Measurements from ENCODE around the gene RAB10. TPM values are rescaled to one million over a fixed set of nuclear protein-coding genes. Genes with fewer than 3 reads are reported as not detected.

Gene RAB10
- polyA plus RNA-seq, 1 donor (not counting 4 experiments of a cell fraction or from before 2014, with no cell fraction given): 252 TPM

DNA sequence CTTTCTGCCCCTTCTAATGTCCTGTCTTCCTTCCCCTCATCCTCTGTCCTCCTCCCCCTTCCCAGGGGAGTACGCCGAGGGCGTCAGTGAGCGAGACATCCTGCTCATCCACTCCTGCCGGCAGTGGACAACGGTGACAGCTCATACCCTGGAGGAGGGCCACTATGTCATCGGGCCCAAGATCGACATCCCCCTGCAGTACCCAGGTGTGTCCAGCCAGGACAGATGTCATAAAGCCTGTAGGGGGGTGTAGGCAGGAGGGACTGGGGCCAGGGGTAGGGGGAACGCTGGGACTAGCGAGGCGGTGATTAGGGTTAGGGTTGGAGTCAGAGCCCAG is 142.4 kb downstream of the RAB10 start:
- no peak for FAIRE-seq
- Histone ChIP-seq H3K36me3 (ENCODE audit: control insufficient read depth in 2 of 2, extremely low read depth in 1 of 2, insufficient read depth in 2 of 2, low read length in 2 of 2) (no peaks in the 10 kb centered on the region), H3K9me3 (ENCODE audit: control insufficient read depth, low read depth, low read length) (no peaks in the 10 kb centered on the region), H2AFZ (ENCODE audit: control insufficient read depth, low read length) (no peak overlapping the region), H3K27me3 (ENCODE audit: control insufficient read depth, extremely low read depth, insufficient read depth, low read length) (peaks cover 18% of the 10 kb centered on the region), H3K27ac (ENCODE audit: control insufficient read depth, insufficient read depth, low read length) (no peak overlapping the region), H3K9me1 (ENCODE audit: control insufficient read depth, extremely low read depth, insufficient read depth, low read length) (no peaks in the 10 kb centered on the region), H3K4me1 (ENCODE audit: control insufficient read depth, extremely low read depth, insufficient read depth, low read length) (no peaks in the 10 kb centered on the region), H3K4me3 (ENCODE audit: control insufficient read depth in 2 of 3, extremely low read depth in 1 of 3, insufficient read depth in 2 of 3, low read depth in 1 of 3, low read length in 3 of 3) (no peak overlapping the region), H3K79me2 (ENCODE audit: control insufficient read depth, insufficient read depth, low read length) (no peaks in the 10 kb centered on the region), H3K4me2 (ENCODE audit: control insufficient read depth, extremely low read depth, insufficient read depth, low read depth, low read length) (no peak overlapping the region), H3K9ac (ENCODE audit: control insufficient read depth, extremely low read depth, insufficient read depth, low read length) (no peak overlapping the region), H4K20me1 (ENCODE audit: control insufficient read depth, extremely low read depth, insufficient read depth, low read length) (no peaks in the 10 kb centered on the region)
- dilution Hi-C loops (cut with MboI; ENCODE audit: extremely low pct_ligation_motif_present, low sequenced_read_pairs): no loop called here
- DNase-seq (ENCODE audit: low read depth, low spot score): no peak
- TF ChIP-seq, protein P1, sequence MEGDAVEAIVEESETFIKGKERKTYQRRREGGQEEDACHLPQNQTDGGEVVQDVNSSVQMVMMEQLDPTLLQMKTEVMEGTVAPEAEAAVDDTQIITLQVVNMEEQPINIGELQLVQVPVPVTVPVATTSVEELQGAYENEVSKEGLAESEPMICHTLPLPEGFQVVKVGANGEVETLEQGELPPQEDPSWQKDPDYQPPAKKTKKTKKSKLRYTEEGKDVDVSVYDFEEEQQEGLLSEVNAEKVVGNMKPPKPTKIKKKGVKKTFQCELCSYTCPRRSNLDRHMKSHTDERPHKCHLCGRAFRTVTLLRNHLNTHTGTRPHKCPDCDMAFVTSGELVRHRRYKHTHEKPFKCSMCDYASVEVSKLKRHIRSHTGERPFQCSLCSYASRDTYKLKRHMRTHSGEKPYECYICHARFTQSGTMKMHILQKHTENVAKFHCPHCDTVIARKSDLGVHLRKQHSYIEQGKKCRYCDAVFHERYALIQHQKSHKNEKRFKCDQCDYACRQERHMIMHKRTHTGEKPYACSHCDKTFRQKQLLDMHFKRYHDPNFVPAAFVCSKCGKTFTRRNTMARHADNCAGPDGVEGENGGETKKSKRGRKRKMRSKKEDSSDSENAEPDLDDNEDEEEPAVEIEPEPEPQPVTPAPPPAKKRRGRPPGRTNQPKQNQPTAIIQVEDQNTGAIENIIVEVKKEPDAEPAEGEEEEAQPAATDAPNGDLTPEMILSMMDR (optimal IDR thresholded peaks at IDR 0.05 in 1 of 3, IDR thresholded peaks at IDR 0.05 in 1 of 3, conservative IDR thresholded peaks at IDR 0.05 in 1 of 3; ENCODE audit: extremely low read depth in 1 of 3, insufficient read depth in 2 of 3, low read length in 3 of 3): no peak
- TF ChIP-seq EZH2 (IDR thresholded peaks at IDR 0.05; ENCODE audit: low read length): no peak

DNA sequence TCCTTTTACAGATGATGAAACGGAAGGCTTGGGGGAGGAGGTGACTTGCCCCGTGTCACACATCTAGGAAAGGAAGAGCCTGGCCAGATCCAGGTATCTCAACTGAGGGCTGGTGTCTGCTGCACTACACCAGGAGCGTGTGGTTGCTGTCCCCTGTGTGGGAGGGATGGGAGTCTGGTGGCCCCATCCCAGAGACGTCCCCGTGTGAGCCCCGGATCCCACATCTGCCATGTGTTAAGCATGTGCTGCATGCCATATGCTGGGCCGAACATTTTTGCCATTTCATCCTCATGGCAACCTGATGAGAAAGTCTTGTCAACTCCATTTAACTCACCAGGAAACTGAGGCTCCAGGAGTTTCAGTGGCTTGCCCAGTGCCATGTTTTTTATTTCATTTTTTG is 143.2 kb downstream of the RAB10 start:
- H3K4me1 ChIP-seq (ENCODE audit: control insufficient read depth, extremely low read depth, insufficient read depth, low read length): no peaks in the 10 kb centered on the region
- H3K9me1 ChIP-seq (ENCODE audit: control insufficient read depth, extremely low read depth, insufficient read depth, low read length): no peaks in the 10 kb centered on the region
- peaks cover 18% of the 10 kb centered on the region for H3K27me3 ChIP-seq (ENCODE audit: control insufficient read depth, extremely low read depth, insufficient read depth, low read length)
- no peak overlapping the region for H3K27ac ChIP-seq (ENCODE audit: control insufficient read depth, insufficient read depth, low read length)
- TF ChIP-seq, protein P1 (optimal IDR thresholded peaks at IDR 0.05 in 1 of 3, IDR thresholded peaks at IDR 0.05 in 1 of 3, conservative IDR thresholded peaks at IDR 0.05 in 1 of 3; ENCODE audit: extremely low read depth in 1 of 3, insufficient read depth in 2 of 3, low read length in 3 of 3): no peak
- TF ChIP-seq EZH2 (IDR thresholded peaks at IDR 0.05; ENCODE audit: low read length): no peak
- FAIRE-seq (no peak), DNase-seq (ENCODE audit: low read depth, low spot score) (no peak)
- dilution Hi-C loops (cut with MboI; ENCODE audit: extremely low pct_ligation_motif_present, low sequenced_read_pairs): no loop called here
- H3K4me2 ChIP-seq (ENCODE audit: control insufficient read depth, extremely low read depth, insufficient read depth, low read depth, low read length): no peak overlapping the region
- H3K4me3 ChIP-seq (ENCODE audit: control insufficient read depth in 2 of 3, extremely low read depth in 1 of 3, insufficient read depth in 2 of 3, low read depth in 1 of 3, low read length in 3 of 3): no peak overlapping the region
- H3K9ac ChIP-seq (ENCODE audit: control insufficient read depth, extremely low read depth, insufficient read depth, low read length): no peak overlapping the region
- H3K79me2 ChIP-seq (ENCODE audit: control insufficient read depth, insufficient read depth, low read length): no peaks in the 10 kb centered on the region
- H4K20me1 ChIP-seq (ENCODE audit: control insufficient read depth, extremely low read depth, insufficient read depth, low read length): no peaks in the 10 kb centered on the region
- H2AFZ ChIP-seq (ENCODE audit: control insufficient read depth, low read length): no peak overlapping the region
- H3K9me3 ChIP-seq (ENCODE audit: control insufficient read depth, low read depth, low read length): no peaks in the 10 kb centered on the region
- no peaks in the 10 kb centered on the region for H3K36me3 ChIP-seq (ENCODE audit: control insufficient read depth in 2 of 2, extremely low read depth in 1 of 2, insufficient read depth in 2 of 2, low read length in 2 of 2)

Data from keratinocyte (primary cell).